GM19452 (cell line): ENCODE results near the gene ZFHX3.

Experiments used
- ATAC-seq: cut with Tn5 transposase; IDR thresholded peaks from one replicate; pipeline ENCODE4 v1.9.1; 2021; ENCODE audit not compliant: unreplicated experiment

Gene ZFHX3

GRCh38 chr16:72857834-72858664 lies 189.9 kb downstream of the ZFHX3 start:
- no peak for ATAC-seq

GRCh38 chr16:72856797-72857196 lies 191.1 kb downstream of the ZFHX3 start:
- ATAC-seq = no peak

- no peak for ATAC-seq
Measured at GRCh38 chr16:72854267-72854959, 193.5 kb downstream of the ZFHX3 start.

GRCh38 chr16:72853575-72854266 lies 194.2 kb downstream of the ZFHX3 start:
- ATAC-seq = no peak

GRCh38 chr16:72852421-72852820 lies 195.5 kb downstream of the ZFHX3 start:
- no peak for ATAC-seq

GRCh38 chr16:72850853-72851252 lies 197.1 kb downstream of the ZFHX3 start:
- ATAC-seq = no peak

GRCh38 chr16:72850021-72850420 lies 197.9 kb downstream of the ZFHX3 start:
- no peak for ATAC-seq

- no peak for ATAC-seq
Measured at GRCh38 chr16:72848759-72849664, 198.9 kb downstream of the ZFHX3 start.

- no peak for ATAC-seq
Measured at GRCh38 chr16:72848028-72848400, 199.9 kb downstream of the ZFHX3 start.

GRCh38 chr16:72847187-72848027 lies 200.5 kb downstream of the ZFHX3 start:
- ATAC-seq = no peak

GRCh38 chr16:72846594-72846993 lies 201.3 kb downstream of the ZFHX3 start:
- no peak for ATAC-seq

GRCh38 chr16:72845322-72846020 lies 202.5 kb downstream of the ZFHX3 start:
- ATAC-seq = no peak

- ATAC-seq = no peak
Measured at GRCh38 chr16:72844225-72844920, 203.6 kb downstream of the ZFHX3 start.

GRCh38 chr16:72841506-72841905 lies 206.4 kb downstream of the ZFHX3 start:
- ATAC-seq = no peak

GRCh38 chr16:72840631-72841381 lies 207.1 kb downstream of the ZFHX3 start:
- no peak for ATAC-seq

- ATAC-seq = no peak
Measured at GRCh38 chr16:72838951-72839350, 209.0 kb downstream of the ZFHX3 start.

GRCh38 chr16:72838586-72838910 lies 209.4 kb downstream of the ZFHX3 start:
- no peak for ATAC-seq
